Measurements from ENCODE around the gene LRRC4B. TPM values are rescaled to one million over a fixed set of nuclear protein-coding genes. Genes with fewer than 3 reads are reported as not detected.

The LRRC4B gene
- total RNA-seq, result under 0.01 TPM in 2 replicates

DNA sequence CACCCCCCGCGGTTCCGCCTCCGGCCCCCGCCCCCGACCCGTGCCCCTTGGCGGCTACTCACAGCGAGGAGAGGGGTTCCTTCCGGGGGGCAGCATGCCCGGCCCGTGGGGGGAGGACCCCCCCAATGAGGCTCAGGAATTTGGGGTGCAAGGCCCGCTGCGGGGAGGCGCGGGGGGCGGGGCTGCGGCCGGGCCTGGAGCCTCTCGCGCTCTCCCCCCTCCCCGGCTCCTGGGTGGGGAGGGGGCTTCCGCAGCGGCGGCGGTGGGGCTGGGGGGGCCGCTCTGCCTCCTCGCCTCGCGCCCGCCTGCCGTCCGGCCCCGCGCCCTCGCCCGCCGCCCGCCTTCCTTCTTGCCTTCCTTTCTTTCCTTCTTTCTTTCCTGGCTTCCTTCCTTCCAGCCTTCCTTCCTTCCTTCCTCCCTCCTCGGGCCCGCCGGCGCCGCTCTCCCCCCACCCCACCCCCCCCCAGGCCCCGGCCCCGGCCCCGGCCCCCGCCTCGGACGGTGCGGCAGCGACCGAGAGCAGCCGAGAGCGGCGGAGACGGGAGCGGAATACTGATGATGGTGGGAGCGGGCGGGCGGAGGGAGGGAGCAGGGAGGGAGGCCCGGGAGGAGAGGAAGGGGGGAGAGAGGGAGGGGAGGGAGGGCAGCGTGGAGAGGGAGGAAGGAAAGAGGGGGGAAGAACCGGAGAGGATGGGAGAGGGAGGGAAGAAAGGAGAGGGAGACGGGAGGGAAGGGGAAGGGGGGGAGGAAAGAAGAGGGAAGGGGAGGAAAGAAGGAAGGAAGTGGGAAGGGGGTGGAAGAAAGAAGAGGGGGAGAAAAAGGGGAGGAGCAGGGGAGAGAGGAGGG, at the start of gene LRRC4B:
Gene LRRC4B (minus strand): TSS at position 554 of the 846 bp plus-strand sequence. CDS start 19,597 bp downstream, outside the sequence.

DNA sequence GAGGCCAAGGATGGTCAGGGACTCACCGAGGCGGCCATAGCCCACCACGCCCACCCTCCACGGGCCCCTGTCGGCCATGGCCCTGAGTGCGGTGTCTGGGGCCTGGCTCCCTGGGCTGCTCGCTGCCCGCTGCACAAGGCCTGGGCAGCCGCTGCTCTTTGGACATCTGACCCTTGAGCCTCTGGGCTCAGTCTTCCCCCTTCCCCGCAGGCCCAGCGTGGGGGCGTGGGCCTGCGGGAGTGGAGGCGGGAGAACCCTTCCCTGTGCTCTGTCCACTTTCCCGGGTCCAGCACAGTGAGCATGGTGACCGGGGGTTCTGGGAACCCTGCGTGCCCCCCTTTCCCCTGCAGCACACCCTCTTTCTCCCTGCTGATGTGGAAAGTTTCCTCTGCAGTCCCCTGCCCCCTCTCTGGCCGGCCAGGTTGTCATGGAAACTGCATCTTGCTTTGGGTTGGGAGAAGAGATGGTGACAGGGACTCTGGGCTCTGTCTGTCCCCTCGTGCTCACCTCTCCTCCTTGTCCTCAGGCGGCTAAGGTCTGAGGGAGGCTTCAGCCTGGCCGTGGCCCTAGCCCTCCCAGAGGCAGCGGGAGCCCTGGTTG, 54.4 kb downstream of the LRRC4B start, which contains the start of gene ASPDH:
Gene ASPDH (minus strand): TSS at position 168 of the 600 bp plus-strand sequence. CDS start 90 bp downstream, at position 78.

GRCh38 chr19:50511069-50511822, 57.0 kb downstream of the LRRC4B start, which contains the start of gene JOSD2:
Gene JOSD2, minus strand, starts transcription at chr19:50511191. Its CDS starts 760 bp downstream, at chr19:50510431.

DNA sequence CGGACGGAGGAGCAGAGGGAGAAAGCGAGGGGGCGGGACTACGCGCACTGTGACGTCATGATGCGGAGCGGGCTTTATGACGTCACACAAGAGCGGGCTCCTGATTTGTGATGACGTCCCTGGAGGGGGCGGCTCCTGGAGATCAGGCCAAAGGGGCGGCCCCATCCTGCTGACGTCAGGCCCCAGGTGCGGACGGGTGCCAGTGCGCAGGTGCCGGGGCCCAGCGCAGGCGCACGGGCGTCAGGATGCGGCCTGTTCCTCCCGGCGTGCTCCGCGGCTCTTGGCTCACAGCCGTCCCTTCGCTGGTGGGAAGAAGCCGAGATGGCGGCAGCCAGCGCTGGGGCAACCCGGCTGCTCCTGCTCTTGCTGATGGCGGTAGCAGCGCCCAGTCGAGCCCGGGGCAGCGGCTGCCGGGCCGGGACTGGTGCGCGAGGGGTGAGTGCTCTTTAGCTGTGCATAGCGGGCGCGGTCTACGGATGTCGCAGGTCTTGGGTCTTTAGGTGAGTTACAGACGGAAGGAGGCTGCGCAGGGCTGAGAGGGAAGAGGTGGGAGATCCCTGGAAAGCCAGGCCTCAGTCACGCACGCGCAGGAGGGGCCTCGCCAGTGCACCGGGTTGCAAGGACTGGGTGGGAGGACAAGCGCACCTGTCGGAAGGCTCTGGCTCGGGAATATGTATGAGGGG, 91.9 kb downstream of the LRRC4B start, which contains the start of the genes EMC10 and GARIN5A:
Gene EMC10 (plus strand): TSS at position 284 of the 683 bp plus-strand sequence. CDS start 38 bp downstream, at position 322.
Gene GARIN5A (minus strand): TSS at position 625 of the 683 bp plus-strand sequence. CDS start 460 bp downstream, at position 165.

Other genes with a start within 250 kb of the LRRC4B start
- under 0.01 TPM in 1 of 2 replicates, not detected in the other for gene KCNC3, start 239.1 kb downstream of the LRRC4B start, total RNA-seq
- under 0.01 and 0.20 TPM in 2 replicates for gene NAPSA, start 202.8 kb downstream of the LRRC4B start, total RNA-seq
- gene NR1H2, start 192.0 kb downstream of the LRRC4B start, total RNA-seq, result 60.2 and 75.7 TPM in 2 replicates
- gene POLD1, start 184.1 kb downstream of the LRRC4B start, total RNA-seq, result 42.6 and 64.7 TPM in 2 replicates
- not detected in 2 replicates for gene SPIB, start 149.5 kb downstream of the LRRC4B start, total RNA-seq
- gene MYBPC2, start 135.5 kb downstream of the LRRC4B start, total RNA-seq, result not detected in 2 replicates
- 23.5 and 25.2 TPM in 2 replicates for gene EMC10, start 91.9 kb downstream of the LRRC4B start, total RNA-seq
- not detected in 2 replicates for gene GARIN5A, start 91.6 kb downstream of the LRRC4B start, total RNA-seq
- gene JOSD2, start 57.2 kb downstream of the LRRC4B start, total RNA-seq, result 22.3 and 32.3 TPM in 2 replicates
- not detected in 2 replicates for gene ASPDH, start 54.5 kb downstream of the LRRC4B start, total RNA-seq
- gene SYT3, start 71.4 kb upstream of the LRRC4B start, total RNA-seq, result not detected in 2 replicates
- gene C19orf81, start 81.0 kb upstream of the LRRC4B start, total RNA-seq, result not detected in 2 replicates
- gene SHANK1, start 151.4 kb upstream of the LRRC4B start, total RNA-seq, result 0.73 and 1.2 TPM in 2 replicates
- 18.4 and 23.9 TPM in 2 replicates for gene CLEC11A, start 154.9 kb upstream of the LRRC4B start, total RNA-seq
- gene GPR32, start 202.0 kb upstream of the LRRC4B start, total RNA-seq, result not detected in 2 replicates
- gene ACP4, start 222.0 kb upstream of the LRRC4B start, total RNA-seq, result not detected in 2 replicates

Measured in subcutaneous preadipocyte (primary cell).